Inflammatory macrophage (primary cell): Measurements from ENCODE around the gene GMPPA.

Experiments used
- DNase-seq, 2 donors: peaks; one replicate each; pipeline ENCODE4 v3.0.0-alpha.2; 2020 to 2022

The GMPPA gene

GRCh38 chr2:219506802-219507526, 8.3 kb downstream of the GMPPA start:
- DNase-seq, result no peak

DNA sequence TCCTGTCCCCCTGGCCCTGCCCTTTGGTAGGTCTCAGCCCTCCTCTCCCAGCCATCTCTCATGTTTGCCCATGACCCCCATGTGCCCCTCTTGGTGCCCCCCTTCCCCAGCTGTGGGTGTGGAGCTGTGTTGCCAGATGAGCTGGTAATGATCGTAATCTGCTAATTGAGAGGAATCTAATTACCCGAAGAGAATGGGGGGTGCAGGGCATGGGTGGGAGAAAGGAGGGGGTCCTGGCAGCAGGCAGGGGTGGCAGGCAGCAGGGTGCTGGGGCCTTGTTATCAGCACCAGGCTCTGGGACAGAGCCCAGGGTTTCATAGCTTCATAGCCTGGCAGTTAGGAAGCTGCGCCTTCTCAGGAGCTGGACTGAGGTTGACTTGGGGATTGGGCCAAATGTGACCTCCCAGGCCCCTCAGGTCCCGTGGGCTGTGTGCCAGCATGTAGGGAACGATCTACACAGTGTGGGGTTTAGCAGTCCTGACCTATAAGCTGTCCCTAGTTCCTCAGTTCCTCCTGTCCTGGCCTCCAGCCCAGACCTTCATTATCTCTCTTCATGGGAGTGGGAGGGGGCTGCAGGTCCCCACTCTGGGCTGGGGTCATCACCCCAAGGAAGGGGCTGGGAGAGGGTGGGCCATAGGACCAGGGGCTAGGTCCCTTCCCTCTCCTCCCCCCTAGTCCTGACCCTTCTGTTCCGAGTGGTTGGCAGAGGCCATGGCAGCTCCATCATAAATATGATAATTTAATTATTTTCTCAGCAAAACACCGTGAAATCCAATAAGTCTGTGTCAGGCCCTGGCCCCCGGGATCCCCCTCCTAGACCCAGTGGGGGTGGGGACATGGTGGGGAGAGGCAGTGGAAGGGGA, 9.1 kb downstream of the GMPPA start:
- no peak for DNase-seq

DNA sequence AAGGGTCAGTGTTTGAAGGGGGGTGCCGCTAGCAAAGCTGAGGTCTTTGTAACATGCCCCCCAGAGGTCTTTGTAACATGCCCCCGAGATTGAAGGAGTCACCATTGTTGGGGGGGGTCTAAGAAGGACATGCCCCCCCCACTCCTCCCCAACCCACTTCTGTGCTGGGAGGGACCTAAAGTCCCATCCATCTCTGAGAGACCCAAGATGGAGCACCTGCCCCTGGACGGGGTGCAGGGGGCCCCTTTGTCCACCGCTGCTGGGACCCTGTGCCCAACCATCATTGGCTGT, 9.7 kb downstream of the GMPPA start:
- DNase-seq, result no peak

- DNase-seq, result peak in 1 of 2 donors; percentile 23
Observed at GRCh38 chr2:219508971-219509779, 10.5 kb downstream of the GMPPA start.

DNA sequence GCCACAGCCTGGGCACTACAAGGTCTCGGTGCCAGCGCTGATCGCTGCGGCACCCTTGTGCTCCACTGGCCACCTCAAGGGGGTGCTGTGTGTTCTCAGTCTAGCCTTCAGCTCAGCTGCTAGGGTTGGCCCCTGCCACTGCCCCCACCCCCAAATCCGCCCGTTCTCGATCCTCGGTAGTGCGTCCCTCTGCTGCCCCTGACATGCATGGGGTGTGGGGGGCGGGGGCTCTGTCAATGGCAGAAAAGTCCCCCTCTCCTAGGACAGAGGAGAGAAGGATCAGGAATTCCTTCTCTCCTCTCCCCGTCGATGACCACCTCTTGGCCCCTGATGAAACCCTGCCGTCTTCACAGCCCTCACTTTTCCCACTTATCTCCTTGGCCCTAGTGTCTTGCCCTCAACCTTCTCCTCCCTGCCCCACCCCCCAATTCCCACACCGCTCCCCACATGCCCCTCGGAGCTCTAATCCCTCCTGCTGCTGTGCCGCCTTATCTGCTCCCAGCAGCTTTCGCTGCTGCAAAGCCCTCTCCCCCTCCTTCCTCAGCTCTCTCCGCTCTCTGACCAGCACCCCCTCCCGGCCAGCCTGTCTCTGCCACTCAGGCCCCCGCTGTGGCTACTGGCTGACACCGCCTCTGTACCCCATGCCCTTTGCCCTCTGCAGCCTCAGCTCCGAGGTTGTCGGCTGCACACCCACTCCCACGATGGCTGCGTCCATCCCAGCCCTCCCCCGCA, 11.3 kb downstream of the GMPPA start:
- DNase-seq, result peak; percentile 19 to 50

DNA sequence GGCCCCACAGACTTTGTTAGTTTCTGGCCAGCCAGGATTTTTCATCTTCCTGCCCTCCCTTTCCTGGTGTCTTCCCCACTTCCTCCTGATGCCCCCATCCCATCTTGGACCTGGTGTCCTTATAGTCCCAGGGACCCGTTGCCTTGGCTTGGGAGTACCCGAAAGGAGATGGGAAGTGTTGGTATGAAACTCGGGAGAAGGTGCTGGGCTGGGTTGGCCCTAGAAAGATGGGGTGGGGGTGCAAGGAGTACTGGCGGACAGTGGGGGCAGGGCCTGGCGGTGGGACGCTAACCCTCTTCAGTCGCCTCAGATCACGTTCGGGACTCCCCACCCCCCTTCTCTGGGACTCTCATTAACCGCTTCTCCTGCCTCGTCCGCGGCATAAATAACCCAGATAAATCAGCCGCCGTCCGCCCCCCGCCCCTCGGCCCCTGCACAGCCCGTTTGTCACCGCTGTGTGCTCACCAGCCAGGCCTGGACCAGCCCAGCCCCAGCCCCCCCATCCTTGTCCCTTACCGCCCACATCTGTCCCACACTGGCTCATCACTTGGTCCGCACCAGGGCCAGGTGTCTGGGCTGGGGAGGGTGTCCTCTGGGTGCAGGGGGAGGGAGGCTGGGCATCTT, 11.9 kb downstream of the GMPPA start:
- no peak for DNase-seq

DNA sequence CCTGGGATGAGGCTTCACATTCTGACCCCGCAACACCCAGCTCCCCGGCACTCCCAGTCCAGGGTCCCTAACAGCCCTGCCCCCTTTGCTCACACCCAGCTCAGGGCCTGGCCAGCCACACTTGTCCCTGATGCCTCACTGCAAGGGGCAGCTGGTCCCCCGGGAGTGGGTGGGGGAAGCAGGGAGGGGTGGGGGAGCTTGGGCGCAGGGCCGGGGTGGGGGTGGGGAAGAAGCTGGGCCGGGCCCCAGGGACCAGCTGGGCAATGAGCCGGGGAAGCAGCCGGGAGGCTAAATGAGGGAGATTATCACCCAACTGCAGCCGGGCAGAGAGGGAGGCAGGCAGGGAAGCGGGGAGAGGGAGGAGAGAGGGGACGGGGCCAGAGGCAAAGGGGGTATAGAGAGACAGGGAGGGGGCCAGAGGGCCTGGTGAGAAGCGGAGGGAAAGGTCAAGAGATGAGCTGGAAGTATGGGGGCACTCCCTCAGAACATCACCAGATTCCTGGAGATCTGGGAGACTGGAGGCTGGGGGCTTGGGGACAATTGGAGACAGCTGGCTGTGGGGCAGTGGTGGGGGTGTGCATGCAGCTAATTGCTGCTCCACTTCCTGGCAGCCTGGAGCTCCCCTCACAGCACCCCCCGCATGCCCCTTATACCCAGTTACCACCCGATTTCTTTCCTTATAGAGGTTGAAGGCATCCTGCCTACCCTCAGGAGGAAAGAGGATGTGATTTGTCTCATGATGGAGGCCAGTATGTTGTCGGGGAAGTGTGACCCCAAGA, 13.0 kb downstream of the GMPPA start:
- DNase-seq, result no peak

- no peak for DNase-seq
Observed at GRCh38 chr2:219512524-219513216, 14.0 kb downstream of the GMPPA start.

- no peak for DNase-seq
Observed at GRCh38 chr2:219513787-219514186, 15.1 kb downstream of the GMPPA start.

DNA sequence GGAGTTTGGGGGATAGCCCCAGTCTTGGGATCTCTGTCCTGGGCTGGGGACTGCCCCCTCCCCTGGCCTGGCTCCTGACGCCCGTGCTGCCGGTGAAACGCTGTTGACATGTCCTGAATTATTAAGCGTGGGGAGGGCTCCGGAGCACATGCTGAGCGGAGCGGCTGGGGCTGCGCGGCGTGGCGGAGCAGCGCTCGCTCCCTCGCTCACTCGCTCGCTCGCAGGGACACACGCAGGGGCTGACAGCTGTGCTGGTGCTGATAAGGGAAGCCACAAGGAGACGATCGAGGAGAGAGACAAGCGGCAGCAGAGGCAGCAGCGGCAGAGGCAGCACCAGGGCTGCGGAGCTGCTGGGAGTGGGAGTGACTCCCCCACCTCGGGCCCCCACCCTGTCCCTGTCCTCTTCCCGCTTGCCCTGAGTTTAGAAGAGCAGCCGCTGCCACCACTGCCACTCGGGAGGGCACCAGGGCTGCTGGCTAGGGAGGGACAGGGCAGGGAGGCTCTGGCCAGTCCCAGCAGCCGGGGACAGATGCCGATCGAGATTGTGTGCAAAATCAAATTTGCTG, 15.6 kb downstream of the GMPPA start, which contains the start of gene ASIC4:
Gene ASIC4 (plus strand): TSS at position 287 of the 566 bp plus-strand sequence. CDS start 243 bp downstream, at position 530.
- no peak for DNase-seq

DNA sequence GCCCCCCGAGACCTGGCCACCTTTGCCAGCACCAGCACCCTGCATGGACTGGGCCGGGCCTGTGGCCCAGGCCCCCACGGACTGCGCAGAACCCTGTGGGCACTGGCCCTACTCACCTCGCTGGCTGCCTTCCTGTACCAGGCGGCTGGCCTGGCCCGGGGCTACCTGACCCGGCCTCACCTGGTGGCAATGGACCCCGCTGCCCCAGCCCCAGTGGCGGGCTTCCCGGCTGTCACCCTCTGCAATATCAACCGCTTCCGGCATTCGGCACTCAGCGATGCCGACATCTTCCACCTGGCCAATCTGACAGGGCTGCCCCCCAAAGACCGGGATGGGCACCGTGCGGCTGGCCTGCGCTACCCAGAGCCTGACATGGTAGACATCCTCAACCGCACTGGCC, 16.1 kb downstream of the GMPPA start:
- no peak for DNase-seq

- no peak for DNase-seq
Observed at GRCh38 chr2:219515874-219516629, 17.4 kb downstream of the GMPPA start.

GRCh38 chr2:219516888-219517287, 18.2 kb downstream of the GMPPA start:
- DNase-seq, result no peak

- DNase-seq, result no peak
Observed at GRCh38 chr2:219517954-219518778, 19.5 kb downstream of the GMPPA start.

GRCh38 chr2:219519526-219519916, 20.8 kb downstream of the GMPPA start:
- DNase-seq, result no peak

DNA sequence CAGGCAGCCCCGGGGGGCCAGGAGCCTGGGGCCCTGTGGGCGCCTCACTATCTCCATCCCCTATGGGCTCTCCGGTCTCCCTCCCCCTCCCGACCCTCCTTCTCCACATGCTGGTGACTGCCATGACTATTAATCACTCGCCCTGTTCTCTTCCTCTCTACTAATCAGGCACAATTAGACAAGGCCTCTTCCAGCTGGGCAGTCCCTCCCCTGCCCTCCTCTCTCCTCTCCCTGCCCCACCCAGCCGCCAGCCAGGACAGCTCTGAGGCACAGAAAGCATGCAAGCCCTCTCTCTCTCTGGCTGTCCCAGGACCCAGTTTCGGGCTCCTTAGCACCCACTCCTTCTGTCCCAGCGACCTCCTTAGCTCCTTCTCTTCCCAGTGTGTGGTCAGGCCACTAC, 21.4 kb downstream of the GMPPA start:
- no peak for DNase-seq

GRCh38 chr2:219521066-219521880, 22.6 kb downstream of the GMPPA start:
- no peak for DNase-seq
